Ovary (tissue), 9 donors: ENCODE data around the gene CHPF. TPM values are rescaled to one million over a fixed set of nuclear protein-coding genes. Genes with fewer than 3 reads are reported as not detected.

Source experiments
- DNase-seq, 5 donors: peaks; one replicate each; pipeline ENCODE4 v3.0.0-alpha.2; 2019 to 2020
- H3K27ac ChIP-seq, 2 donors: fragments of 200-600 bp; one replicate each; pipeline versions ENCODE4 v1.5.1 to v1.8.0; 2019 to 2022
- H3K27me3 ChIP-seq: fragments of 200-600 bp; one replicate; pipeline ENCODE4 v1.8.0; 2022
- H3K36me3 ChIP-seq: fragments of 200-600 bp; sonication (generic); one replicate; pipeline ENCODE4 v1.5.1; 2019
- H3K4me1 ChIP-seq: one replicate; pipeline ENCODE4 v1.8.1; 2013; ENCODE audit warnings: mild to moderate bottlenecking, moderate library complexity; ENCODE audit not compliant: insufficient read depth
- H3K4me3 ChIP-seq: fragments of 200-600 bp; sonication (generic); one replicate; pipeline ENCODE4 v1.5.1; 2017
- H3K9me3 ChIP-seq, 2 donors: fragments of 200-600 bp in 1 of 2; sonication (generic) in 1 of 2; one replicate each; pipeline versions ENCODE4 v1.5.1 to v1.8.1; 2013 to 2019; ENCODE audit warnings: mild to moderate bottlenecking in 1 of 2, moderate library complexity in 1 of 2
- EP300 ChIP-seq: sonication (generic); formaldehyde crosslinking; IDR thresholded peaks from one replicate; pipeline ENCODE4 v1.6.1; 2017; ENCODE audit warnings: antibody characterized with exemption
- POLR2A ChIP-seq: fragments of 450-650 bp; IDR thresholded peaks from one replicate; pipeline ENCODE4 v1.6.1; 2017; ENCODE audit warnings: antibody characterized with exemption, mild to moderate bottlenecking, moderate library complexity
- WGBS, 3 donors: extraction: QIAGEN DNeasy Blood & Tissue Kit in 1 of 3; methylation state at CpG; one replicate each; pipeline versions ENCODE4 v1.1.5 to v1.1.7; 2013 to 2017; 5-methylcytosine and 5-hydroxymethylcytosine counted together
- intact Hi-C, 4 donors: fragments of 100-400 bp; cut with DNase I; formaldehyde crosslinking; loops; one replicate each; pipeline versions ENCODE4 v1.11.0 to v1.15.1; 2022 to 2023
- polyA plus RNA-seq, 2 donors: library from polyadenylated mRNA; stranded (reverse); fragments of 200-250 nt in 1 of 2; fragments of 350-450 nt in 1 of 2; fragmentation: Illumina TruSeq in 1 of 2; extraction: RNeasy Lipid Tissue Mini Kit (QIAGEN cat#74804) in 1 of 2; gene quantifications; one replicate each; pipeline ENCODE4 v1.2.3, GENCODE V29; 2013 to 2014
- total RNA-seq, 7 donors: library from RNA; depleted of rRNA in 2 of 7; stranded (reverse); fragments of >200 nt in 2 of 7; fragmentation: NEBNext Ultra II Directional in 3 of 7; extraction: Animal tissue kit (Norgen Biotek cat#: 25700) in 3 of 7; gene quantifications; one replicate each; pipeline versions ENCODE4 v1.1.0 to v1.2.4, GENCODE V29; 2016 to 2023
- TF ChIP-seq, protein P1 (sequence below), 3 donors: fragments of 450-650 bp in 2 of 3; fragments of 200-600 bp in 1 of 3; IDR thresholded peaks; one replicate each; pipeline versions ENCODE4 v1.5.1 to v1.8.0; 2016 to 2022; ENCODE audit warnings: antibody characterized with exemption in 3 of 3, mild to moderate bottlenecking in 1 of 3
- donor health status: DM: no; HTN: no; CAD: no; lungs with moderate emphysema.
- donor health status: DM: no; HTN: no; CAD: no.
- donor health status: Bipolar disorder and iron deficiency.
- donor health status: DM: yes; HTN: yes; CAD: no.
- donor health status: DM: no; HTN: no; CAD: no.
- donor health status: DM: yes; HTN: yes; CAD: no.

CHPF gene
- total and polyA plus RNA-seq, 9 donors = 4.0 to 181 (median 120) TPM

DNA sequence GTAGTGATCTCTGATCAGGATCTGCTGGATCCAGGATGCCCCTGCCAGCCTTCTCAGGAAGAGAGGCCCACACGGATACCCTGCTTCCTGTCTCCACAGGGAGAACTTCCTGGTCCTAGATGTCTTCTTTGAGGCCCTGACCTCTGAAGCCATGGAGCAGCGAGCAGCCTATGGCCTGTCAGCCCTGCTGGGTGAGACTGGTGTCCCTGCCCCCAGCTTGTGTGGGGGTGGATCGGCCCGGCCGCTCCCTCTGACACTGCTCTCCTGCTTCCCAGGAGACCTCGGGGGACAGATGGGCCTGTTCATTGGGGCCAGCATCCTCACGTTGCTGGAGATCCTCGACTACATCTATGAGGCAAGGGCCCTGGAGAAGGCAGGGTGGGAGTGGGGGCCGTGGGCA lies 6.6 kb downstream of the CHPF start:
- Histone ChIP-seq H3K36me3 (no peaks in the 10 kb centered on the region), H3K9me3 (no peaks in the 10 kb centered on the region), H3K4me3 (no peak overlapping the region), H3K4me1 (peaks cover 6% of the 10 kb centered on the region), H3K27ac (peak overlapping the region in 1 of 2 donors; percentile 48), H3K27me3 (no peaks in the 10 kb centered on the region)
- intact Hi-C loops = loop anchor here in 2 of 4 donors (10.0 kb wide), 2 partner anchors 62 to 372 kb away; partner anchors contain the start of gene NHEJ1 (in 1 of the 2)
- WGBS, 3 donors = 47 to 73% (median 58%) methylated on average over 9 of the region's 9 CpGs
- TF ChIP-seq POLR2A (no peak), EP300 (no peak)
- TF ChIP-seq, protein P1, sequence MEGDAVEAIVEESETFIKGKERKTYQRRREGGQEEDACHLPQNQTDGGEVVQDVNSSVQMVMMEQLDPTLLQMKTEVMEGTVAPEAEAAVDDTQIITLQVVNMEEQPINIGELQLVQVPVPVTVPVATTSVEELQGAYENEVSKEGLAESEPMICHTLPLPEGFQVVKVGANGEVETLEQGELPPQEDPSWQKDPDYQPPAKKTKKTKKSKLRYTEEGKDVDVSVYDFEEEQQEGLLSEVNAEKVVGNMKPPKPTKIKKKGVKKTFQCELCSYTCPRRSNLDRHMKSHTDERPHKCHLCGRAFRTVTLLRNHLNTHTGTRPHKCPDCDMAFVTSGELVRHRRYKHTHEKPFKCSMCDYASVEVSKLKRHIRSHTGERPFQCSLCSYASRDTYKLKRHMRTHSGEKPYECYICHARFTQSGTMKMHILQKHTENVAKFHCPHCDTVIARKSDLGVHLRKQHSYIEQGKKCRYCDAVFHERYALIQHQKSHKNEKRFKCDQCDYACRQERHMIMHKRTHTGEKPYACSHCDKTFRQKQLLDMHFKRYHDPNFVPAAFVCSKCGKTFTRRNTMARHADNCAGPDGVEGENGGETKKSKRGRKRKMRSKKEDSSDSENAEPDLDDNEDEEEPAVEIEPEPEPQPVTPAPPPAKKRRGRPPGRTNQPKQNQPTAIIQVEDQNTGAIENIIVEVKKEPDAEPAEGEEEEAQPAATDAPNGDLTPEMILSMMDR (IDR thresholded peaks at IDR 0.05) = no peak
- no peak for DNase-seq

DNA sequence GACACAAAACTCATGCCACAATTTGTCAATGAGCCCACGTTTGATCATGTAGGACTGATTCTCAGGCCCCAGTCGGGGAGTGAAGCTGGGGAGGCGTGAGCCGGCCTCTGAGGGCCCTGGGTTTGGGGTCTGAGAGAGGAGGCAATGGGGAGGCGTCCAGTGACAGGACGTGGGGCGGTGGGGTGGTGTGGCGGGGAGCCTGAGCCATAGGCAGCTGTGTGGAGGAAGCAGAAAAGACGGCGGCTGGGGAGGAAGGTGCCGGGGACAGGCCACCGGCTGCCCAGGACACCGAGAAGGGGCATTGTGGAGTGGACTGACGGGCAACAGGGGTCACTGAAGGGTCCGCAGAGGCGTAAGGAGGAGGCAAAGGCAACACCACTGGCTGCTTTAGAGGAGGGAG lies 7.2 kb downstream of the CHPF start:
- 82 to 88% (median 85%) methylated on average over 16 of the region's 16 CpGs for WGBS, 3 donors
- no peak for DNase-seq
- Histone ChIP-seq H3K27me3 (no peaks in the 10 kb centered on the region), H3K36me3 (no peaks in the 10 kb centered on the region), H3K27ac (no peak overlapping the region), H3K4me3 (no peak overlapping the region), H3K4me1 (peaks cover 2% of the 10 kb centered on the region), H3K9me3 (no peaks in the 10 kb centered on the region)
- TF ChIP-seq, protein P1 (IDR thresholded peaks at IDR 0.05) = no peak
- TF ChIP-seq EP300 (no peak), POLR2A (no peak)
- intact Hi-C loops = loop anchor here in 2 of 4 donors (10.0 kb wide), 2 partner anchors 62 to 372 kb away; partner anchors contain the start of gene NHEJ1 (in 1 of the 2)

DNA sequence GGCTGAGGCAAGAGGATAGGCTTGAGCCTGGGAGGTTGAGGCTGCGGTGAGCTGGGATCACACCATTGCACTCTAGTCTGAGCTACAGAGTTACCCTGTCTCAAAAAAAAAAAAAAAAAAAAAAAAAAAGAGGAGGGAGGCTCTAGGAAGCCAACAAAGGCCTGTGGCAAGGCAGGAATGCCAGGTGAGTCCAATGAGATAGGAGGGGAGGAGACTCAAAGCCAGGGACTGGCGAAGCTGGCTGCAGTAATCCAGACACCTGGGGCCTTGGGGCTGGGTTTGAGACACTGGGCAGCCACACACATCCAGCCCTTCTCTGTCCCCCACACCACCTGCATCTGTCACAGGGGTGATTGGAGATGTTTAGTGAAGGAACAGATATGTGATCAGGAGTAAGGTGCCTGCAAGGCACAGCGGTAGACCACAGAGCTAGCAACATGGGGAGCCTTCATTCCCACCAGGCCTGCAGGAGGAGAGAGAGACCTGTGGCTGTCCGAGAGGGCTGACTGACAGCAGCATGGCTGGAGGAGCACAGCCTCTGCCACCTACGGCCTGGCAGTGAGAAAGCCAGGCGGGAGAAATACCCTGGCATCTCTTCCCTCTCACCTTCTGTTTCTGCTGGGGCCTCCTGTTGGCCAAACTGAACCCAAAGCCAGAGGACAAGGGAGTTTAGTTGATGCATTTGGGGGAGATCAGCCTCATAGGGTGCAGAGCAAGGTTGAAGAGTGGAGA lies 9.5 kb downstream of the CHPF start:
- no peak overlapping the region for H3K27ac ChIP-seq
- H3K36me3 ChIP-seq = no peaks in the 10 kb centered on the region
- H3K9me3 ChIP-seq = no peaks in the 10 kb centered on the region
- intact Hi-C loops = loop anchor here in 2 of 4 donors (5.0 to 10.0 kb wide), 3 partner anchors 59 to 369 kb away; partner anchors contain the start of gene NHEJ1 (in 1 of the 2)
- H3K27me3 ChIP-seq = no peaks in the 10 kb centered on the region
- TF ChIP-seq EP300 = no peak
- TF ChIP-seq, protein P1 (IDR thresholded peaks at IDR 0.05) = no peak
- TF ChIP-seq POLR2A = no peak
- no peak overlapping the region for H3K4me3 ChIP-seq
- no peak for DNase-seq
- WGBS, 3 donors = 88 to 92% (median 88%) methylated on average over 6 of the region's 6 CpGs
- peaks cover 2% of the 10 kb centered on the region for H3K4me1 ChIP-seq

DNA sequence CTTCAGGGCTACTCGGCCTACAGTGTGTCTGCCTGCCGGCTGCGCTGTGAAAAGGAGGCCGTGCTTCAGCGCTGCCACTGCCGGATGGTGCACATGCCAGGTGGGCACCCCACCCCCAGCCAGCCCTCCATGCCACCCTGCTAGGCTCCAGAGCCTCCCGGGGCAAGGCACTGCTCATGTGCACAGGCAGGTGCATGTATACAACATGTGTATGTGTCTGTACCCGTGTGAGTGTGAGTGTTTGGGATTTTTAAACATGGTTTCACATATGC lies 11.3 kb downstream of the CHPF start:
- H3K4me1 ChIP-seq = no peaks in the 10 kb centered on the region
- 70 to 85% (median 77%) methylated on average over 7 to 8 of the region's 8 CpGs for WGBS, 3 donors
- no peak for DNase-seq
- H3K4me3 ChIP-seq = no peak overlapping the region
- no peak for TF ChIP-seq POLR2A
- TF ChIP-seq EP300 = no peak
- TF ChIP-seq, protein P1 (IDR thresholded peaks at IDR 0.05) = no peak
- no peaks in the 10 kb centered on the region for H3K36me3 ChIP-seq
- no peak overlapping the region for H3K27ac ChIP-seq
- intact Hi-C loops = loop anchor here in 2 of 4 donors (5.0 to 10.0 kb wide), 3 partner anchors 58 to 368 kb away; partner anchors contain the start of gene NHEJ1 (in 1 of the 2)
- no peaks in the 10 kb centered on the region for H3K9me3 ChIP-seq
- no peaks in the 10 kb centered on the region for H3K27me3 ChIP-seq
